Right ventricle myocardium inferior (tissue), 1 donor: ENCODE measurements around the gene GSN. TPM values are rescaled to one million over a fixed set of nuclear protein-coding genes. Genes with fewer than 3 reads are reported as not detected.

ENCODE experiments used
- ATAC-seq: fragments of 200-7000 bp; cut with Tn5 transposase; one replicate; pipeline ENCODE4 v1.9.1; 2020; ENCODE audit warnings: mild to moderate bottlenecking, moderate library complexity
- DNase-seq: peaks from one replicate; pipeline ENCODE4 v3.0.0; 2021; ENCODE audit errors: missing footprints
- intact Hi-C: fragments of 100-400 bp; cut with DNase I; formaldehyde crosslinking; loops from one replicate; pipeline ENCODE4 v1.11.0; 2022
- total RNA-seq: library from RNA; stranded (reverse); fragmentation: NEBNext Ultra II Directional; extraction: Animal tissue kit (Norgen Biotek cat#: 25700); gene quantifications from one replicate; pipeline ENCODE4 v1.2.1, GENCODE V29; 2021
- donor health status: DM: no; HTN: yes; CAD: no; lungs with severe emphysema.

Gene GSN
- total RNA-seq, 1 donor from 2014 or later, result 966 TPM

GRCh38 chr9:121353241-121354061, 85.5 kb downstream of the GSN start:
- DNase-seq, result no peak
- intact Hi-C loops, result loop anchor here (2.0 kb wide), 1 partner anchor 15 kb away; no protein-coding TSS in a partner anchor
- ATAC-seq, result peak; percentile 17

- DNase-seq, result no peak
- intact Hi-C loops, result loop anchor here (2.0 kb wide), 1 partner anchor 15 kb away; no protein-coding TSS in a partner anchor
- ATAC-seq, result peak; percentile 69
Measured at GRCh38 chr9:121354141-121354540, 86.2 kb downstream of the GSN start.

GRCh38 chr9:121354762-121355161, 86.8 kb downstream of the GSN start:
- DNase-seq (no peak), ATAC-seq (no peak)
- intact Hi-C loops, result loop anchor here (2.0 kb wide), 1 partner anchor 14 kb away; no protein-coding TSS in a partner anchor

GRCh38 chr9:121357011-121357410, 89.0 kb downstream of the GSN start:
- ATAC-seq (no peak), DNase-seq (no peak)
- intact Hi-C loops, result no loop called here

GRCh38 chr9:121358751-121359150, 90.8 kb downstream of the GSN start:
- no peak for ATAC-seq
- no peak for DNase-seq
- intact Hi-C loops, result no loop called here

- intact Hi-C loops, result no loop called here
- ATAC-seq (peak; percentile 41), DNase-seq (no peak)
Measured at GRCh38 chr9:121359351-121360294, 91.7 kb downstream of the GSN start.

- DNase-seq, result no peak
- intact Hi-C loops, result no loop called here
- peak; percentile 22 for ATAC-seq
Measured at GRCh38 chr9:121360601-121361374, 92.8 kb downstream of the GSN start.

- peak; percentile 58 for ATAC-seq
- no peak for DNase-seq
- intact Hi-C loops, result no loop called here
Measured at GRCh38 chr9:121362813-121363621, 95.1 kb downstream of the GSN start.

- no peak for DNase-seq
Measured at GRCh38 chr9:121363622-121363961, 95.6 kb downstream of the GSN start.

GRCh38 chr9:121364077-121364476, 96.1 kb downstream of the GSN start:
- ATAC-seq (no peak), DNase-seq (no peak)
- intact Hi-C loops, result no loop called here

More at GRCh38 chr9:121363622-121363961, 95.6 kb downstream of the GSN start:
- no peak for ATAC-seq
- intact Hi-C loops, result no loop called here

GRCh38 chr9:121364886-121365285, 96.9 kb downstream of the GSN start:
- intact Hi-C loops, result no loop called here
- DNase-seq (no peak), ATAC-seq (no peak)

GRCh38 chr9:121365564-121365963, 97.6 kb downstream of the GSN start:
- no peak for ATAC-seq
- no peak for DNase-seq

GRCh38 chr9:121366611-121367192, 98.7 kb downstream of the GSN start:
- no peak for ATAC-seq
- intact Hi-C loops, result no loop called here
- no peak for DNase-seq

More at GRCh38 chr9:121365564-121365963, 97.6 kb downstream of the GSN start:
- intact Hi-C loops, result no loop called here

GRCh38 chr9:121367306-121368137, 99.6 kb downstream of the GSN start:
- intact Hi-C loops, result loop anchor here (2.0 kb wide), 1 partner anchor 13 kb away; no protein-coding TSS in a partner anchor
- DNase-seq, result no peak
- no peak for ATAC-seq

- ATAC-seq, result no peak
- intact Hi-C loops, result loop anchor here (2.0 kb wide), 1 partner anchor 13 kb away; no protein-coding TSS in a partner anchor
- DNase-seq, result no peak
Measured at GRCh38 chr9:121368138-121368522, 100.2 kb downstream of the GSN start.

GRCh38 chr9:121368745-121369144, 100.8 kb downstream of the GSN start:
- DNase-seq (no peak), ATAC-seq (no peak)
- intact Hi-C loops, result loop anchor here (2.0 kb wide), 1 partner anchor 14 kb away; no protein-coding TSS in a partner anchor
